ENCODE results near the gene WDR87.

The WDR87 gene

DNA sequence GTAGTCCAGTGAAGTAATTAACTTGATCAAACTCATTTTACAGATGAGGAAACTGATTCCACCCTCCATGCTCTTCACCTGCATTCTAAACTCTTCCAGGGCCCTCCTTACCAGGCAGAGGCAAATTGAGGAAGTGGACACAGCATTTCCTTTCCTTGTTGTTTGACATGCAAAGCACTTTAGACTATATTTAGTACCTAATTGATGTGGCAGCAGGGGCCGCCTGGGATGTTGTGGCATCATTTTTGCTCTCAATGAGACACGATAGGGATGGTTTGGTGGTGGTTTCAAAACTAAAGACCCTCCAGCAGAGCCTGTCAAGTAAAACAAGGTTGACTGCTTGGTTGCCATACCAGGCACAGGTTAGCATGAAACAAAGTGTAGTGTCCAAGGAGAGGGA, 8.5 kb upstream of the WDR87 start:
- H3K27ac ChIP-seq (ENCODE audit: low read length) = peak overlapping the region; percentile 17
- peaks cover 40% of the 10 kb centered on the region for H3K79me2 ChIP-seq (ENCODE audit: low read length)
- H3K4me3 ChIP-seq (ENCODE audit: low read length) = peak overlapping the region; percentile 37
- peak overlapping the region; percentile 3; the same call in 1 of the 2 replicates for H3K9ac ChIP-seq (ENCODE audit: low read length)
- TF ChIP-seq EZH2phosphoT487 (IDR thresholded peaks at IDR 0.05; ENCODE audit: low read depth) (no peak), CTCF (IDR thresholded peaks at IDR 0.05; ENCODE audit: low read depth, low read length) (no peak)
- peak overlapping the region; percentile 62 for H3K4me2 ChIP-seq (ENCODE audit: low read length)
- no peak overlapping the region for H2AFZ ChIP-seq (ENCODE audit: low read depth, low read length)
- no peaks in the 10 kb centered on the region for H3K27me3 ChIP-seq (ENCODE audit: low read depth, low read length)
- H3K9me3 ChIP-seq (ENCODE audit: insufficient read depth, low read length) = no peaks in the 10 kb centered on the region
- no peaks in the 10 kb centered on the region for H3K36me3 ChIP-seq (replicated peaks; ENCODE audit: low read depth, low read length)
- H3K4me1 ChIP-seq (ENCODE audit: low read length) = peaks cover 21% of the 10 kb centered on the region
- no peaks in the 10 kb centered on the region for H4K20me1 ChIP-seq (ENCODE audit: insufficient read depth, low read length)

- Histone ChIP-seq H2AFZ (ENCODE audit: low read depth, low read length) (no peak overlapping the region), H3K4me1 (ENCODE audit: low read length) (peaks cover 27% of the 10 kb centered on the region), H4K20me1 (ENCODE audit: insufficient read depth, low read length) (0 out of 2 replicates have a peak, but pooled peaks cover 3% of the 10 kb centered on the region), H3K4me3 (ENCODE audit: low read length) (no peak overlapping the region), H3K27ac (ENCODE audit: low read length) (no peak overlapping the region), H3K36me3 (replicated peaks; ENCODE audit: low read depth, low read length) (no peaks in the 10 kb centered on the region), H3K9me3 (ENCODE audit: insufficient read depth, low read length) (no peaks in the 10 kb centered on the region), H3K4me2 (ENCODE audit: low read length) (no peak overlapping the region), H3K79me2 (ENCODE audit: low read length) (peaks cover 32% of the 10 kb centered on the region), H3K27me3 (ENCODE audit: low read depth, low read length) (no peaks in the 10 kb centered on the region), H3K9ac (ENCODE audit: low read length) (no peak overlapping the region)
- TF ChIP-seq CTCF (IDR thresholded peaks at IDR 0.05; ENCODE audit: low read depth, low read length) (no peak), EZH2phosphoT487 (IDR thresholded peaks at IDR 0.05; ENCODE audit: low read depth) (no peak)
Measured at GRCh38 chr19:37909661-37910199, 3.3 kb upstream of the WDR87 start.

DNA sequence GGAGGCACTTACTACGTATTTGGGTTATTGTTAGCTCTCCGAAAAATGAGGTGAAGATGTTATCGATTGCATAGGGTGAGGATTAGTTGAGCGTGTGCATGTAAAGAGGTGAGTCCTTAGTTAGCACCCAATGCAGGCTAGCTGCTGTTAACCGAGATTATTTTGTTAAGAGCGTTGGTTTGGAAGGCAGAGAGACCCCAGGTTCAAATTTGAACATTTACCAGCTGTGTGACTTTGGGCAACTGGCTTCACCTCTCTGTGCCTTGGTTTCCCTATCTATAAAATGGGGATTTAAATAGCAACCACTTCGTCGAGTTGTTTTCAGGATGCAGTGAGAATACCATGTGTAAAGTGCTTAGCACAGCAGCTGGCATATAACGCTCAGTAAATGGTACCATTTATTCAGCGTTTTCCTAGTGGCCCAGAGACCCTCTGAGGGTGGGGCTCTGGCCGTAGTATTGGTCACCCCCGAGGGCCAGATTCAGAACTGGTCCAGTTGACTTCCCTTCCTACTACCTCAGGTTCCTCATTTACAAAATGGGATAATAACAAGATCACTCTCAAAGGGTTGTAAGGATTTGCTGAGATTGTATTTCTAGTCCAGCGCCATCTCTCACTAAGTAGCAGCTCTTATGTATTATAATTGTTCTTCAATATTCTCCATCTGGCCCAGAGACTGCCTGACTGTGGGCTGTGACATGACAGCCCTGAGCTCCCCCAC, 1.5 kb upstream of the WDR87 start:
- peak overlapping the region; percentile 80 for H3K4me3 ChIP-seq (ENCODE audit: low read length)
- H3K4me1 ChIP-seq (ENCODE audit: low read length) = peaks cover 18% of the 10 kb centered on the region
- no peaks in the 10 kb centered on the region for H3K9me3 ChIP-seq (ENCODE audit: insufficient read depth, low read length)
- H3K79me2 ChIP-seq (ENCODE audit: low read length) = peaks cover 31% of the 10 kb centered on the region
- 0 out of 2 replicates have a peak, but pooled peaks cover 3% of the 10 kb centered on the region for H4K20me1 ChIP-seq (ENCODE audit: insufficient read depth, low read length)
- peak overlapping the region; percentile 80 for H3K4me2 ChIP-seq (ENCODE audit: low read length)
- peak overlapping the region; percentile 78 for H3K9ac ChIP-seq (ENCODE audit: low read length)
- H3K27me3 ChIP-seq (ENCODE audit: low read depth, low read length) = no peaks in the 10 kb centered on the region
- no peak overlapping the region for H3K27ac ChIP-seq (ENCODE audit: low read length)
- peak overlapping the region; percentile 30; the same call in 1 of the 2 replicates for H2AFZ ChIP-seq (ENCODE audit: low read depth, low read length)
- no peak for TF ChIP-seq EZH2phosphoT487 (IDR thresholded peaks at IDR 0.05; ENCODE audit: low read depth)
- TF ChIP-seq CTCF (IDR thresholded peaks at IDR 0.05; ENCODE audit: low read depth, low read length) = no peak
- no peaks in the 10 kb centered on the region for H3K36me3 ChIP-seq (replicated peaks; ENCODE audit: low read depth, low read length)

DNA sequence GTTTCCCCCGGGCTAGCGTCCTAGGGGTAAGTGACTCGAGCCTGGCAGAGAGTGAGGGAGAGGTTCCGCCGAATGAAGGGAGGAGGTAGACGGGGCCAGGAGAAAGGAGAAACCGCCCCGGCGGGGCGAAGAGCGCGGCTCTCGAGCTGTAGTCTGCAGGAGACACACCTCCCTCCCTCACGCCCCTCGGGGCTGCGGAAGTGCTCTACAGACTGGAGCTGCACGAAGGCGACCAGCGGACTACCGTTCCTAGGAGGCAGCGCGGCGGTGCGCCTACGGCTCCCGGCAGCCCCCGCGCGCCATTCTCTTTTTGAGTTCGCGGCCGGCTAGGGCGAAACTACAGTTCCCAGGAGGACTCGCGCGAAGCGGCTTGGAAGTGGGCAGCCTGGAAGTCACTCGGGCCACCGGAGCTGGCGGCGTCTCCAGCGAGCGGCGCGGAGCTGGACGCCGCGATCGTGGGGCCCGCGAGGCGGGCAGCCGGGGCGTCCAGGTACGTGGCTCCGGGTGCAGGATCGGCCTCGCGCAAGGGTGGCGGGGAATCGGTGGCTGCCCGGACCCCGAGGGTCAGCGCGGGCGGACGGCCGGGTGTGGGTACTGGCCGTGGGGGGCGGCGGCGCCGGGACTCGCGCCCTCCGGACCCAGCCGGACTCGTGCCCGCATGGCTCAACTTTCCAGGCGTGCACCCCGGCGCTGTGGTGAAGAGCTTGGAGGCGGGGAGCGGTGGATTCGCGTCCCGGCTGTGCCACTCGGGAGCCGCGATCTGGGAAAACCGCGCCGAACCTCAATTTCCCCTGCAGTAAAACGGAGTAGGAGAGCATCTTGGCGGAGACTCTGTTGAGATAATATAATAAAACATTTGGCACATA, 708 bp upstream of the WDR87 start, which contains the start of gene SIPA1L3:
Gene SIPA1L3 (plus strand): TSS at position 340 of the 866 bp plus-strand sequence. CDS start 174,358 bp downstream, outside the sequence.
- Histone ChIP-seq H3K27ac (ENCODE audit: low read length) (peak within 1 kb of the TSS; percentile 71), H3K9me3 (ENCODE audit: insufficient read depth, low read length) (no peaks in the 10 kb centered on the region), H3K79me2 (ENCODE audit: low read length) (peaks cover 28% of the 10 kb centered on the region), H3K4me2 (ENCODE audit: low read length) (peak within 1 kb of the TSS; percentile 88), H3K27me3 (ENCODE audit: low read depth, low read length) (no peaks in the 10 kb centered on the region), H3K4me3 (ENCODE audit: low read length) (peak within 1 kb of the TSS; percentile 80), H3K9ac (ENCODE audit: low read length) (peak within 1 kb of the TSS; percentile 78), H3K36me3 (replicated peaks; ENCODE audit: low read depth, low read length) (no peaks in the 10 kb centered on the region), H2AFZ (ENCODE audit: low read depth, low read length) (peak within 1 kb of the TSS; percentile 86), H3K4me1 (ENCODE audit: low read length) (peaks cover 18% of the 10 kb centered on the region), H4K20me1 (ENCODE audit: insufficient read depth, low read length) (0 out of 2 replicates have a peak, but pooled peaks cover 3% of the 10 kb centered on the region)
- TF ChIP-seq CTCF (IDR thresholded peaks at IDR 0.05; ENCODE audit: low read depth, low read length) (no peak), EZH2phosphoT487 (IDR thresholded peaks at IDR 0.05; ENCODE audit: low read depth) (no peak)
